ENCODE results near the gene TRABD.

The TRABD gene

DNA sequence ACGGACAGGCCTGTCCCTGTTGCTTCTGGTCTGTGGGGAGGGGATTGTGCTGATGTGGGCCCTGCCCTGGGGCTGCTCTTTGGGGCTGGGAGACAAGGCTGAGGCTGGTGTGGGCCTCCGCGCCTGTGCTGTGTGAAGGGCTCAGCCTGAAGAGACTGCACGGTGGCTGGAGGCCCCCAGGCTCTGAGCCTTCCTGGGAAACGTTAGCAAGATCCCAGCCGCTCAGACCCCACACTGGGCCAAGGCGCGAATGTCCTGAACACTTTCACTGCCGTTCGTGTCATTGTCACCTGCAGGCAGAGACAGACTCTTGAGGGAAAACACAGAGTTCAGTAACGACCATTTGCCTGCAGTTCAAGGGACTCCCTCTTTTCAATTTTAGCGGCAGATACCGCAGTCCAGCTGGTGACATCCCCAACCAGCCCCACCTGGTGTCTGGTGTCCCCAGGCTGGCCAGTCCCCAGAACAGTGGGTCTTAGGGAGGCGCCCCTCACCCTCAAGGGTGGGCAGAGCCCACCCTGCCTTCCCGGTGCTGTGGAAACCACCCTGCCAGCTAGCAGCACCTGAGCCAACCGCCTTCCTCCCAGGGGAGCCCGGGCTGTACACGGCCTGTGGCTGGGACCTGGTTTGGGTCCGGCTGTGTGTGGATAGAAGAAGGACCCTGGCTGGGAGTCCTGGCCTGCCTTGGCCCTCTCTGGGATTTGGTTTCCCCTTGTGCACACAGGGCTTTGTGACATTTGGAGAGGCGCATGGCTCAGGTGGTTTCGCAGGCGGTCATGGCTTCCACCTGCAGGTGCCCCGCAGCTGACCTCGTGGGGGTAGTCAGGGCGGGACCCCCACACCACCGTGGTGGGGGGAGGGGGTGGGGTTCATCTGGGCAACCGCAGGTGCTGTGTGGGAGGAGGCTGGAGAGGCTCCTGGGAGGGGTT lies 9.5 kb upstream of the TRABD start:
- DNase-seq: no peak

DNA sequence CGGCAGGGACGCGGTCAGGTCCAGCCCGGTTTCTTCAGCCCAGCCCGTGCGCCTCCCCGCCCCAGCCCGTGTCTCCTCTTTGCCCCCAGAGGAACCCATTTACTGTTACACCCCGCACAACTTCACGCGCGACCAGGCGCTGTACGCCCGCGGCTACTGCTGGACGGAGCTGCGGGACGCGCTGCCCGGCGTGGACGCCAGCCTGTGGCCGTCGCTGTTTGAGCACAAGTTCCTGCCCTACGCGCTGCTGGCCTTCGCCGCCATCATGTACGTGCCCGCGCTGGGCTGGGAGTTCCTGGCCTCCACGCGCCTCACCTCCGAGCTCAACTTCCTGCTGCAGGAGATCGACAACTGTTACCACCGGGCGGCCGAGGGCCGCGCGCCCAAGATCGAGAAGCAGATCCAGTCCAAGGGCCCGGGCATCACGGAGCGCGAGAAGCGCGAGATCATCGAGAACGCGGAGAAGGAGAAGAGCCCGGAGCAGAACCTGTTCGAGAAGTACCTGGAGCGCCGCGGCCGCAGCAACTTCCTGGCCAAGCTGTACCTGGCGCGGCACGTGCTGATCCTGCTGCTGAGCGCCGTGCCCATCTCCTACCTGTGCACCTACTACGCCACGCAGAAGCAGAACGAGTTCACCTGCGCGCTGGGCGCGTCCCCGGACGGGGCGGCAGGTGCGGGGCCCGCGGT lies 8.7 kb upstream of the TRABD start:
- DNase-seq: no peak

GRCh38 chr22:50177537-50178470 lies 7.9 kb upstream of the TRABD start:
- no peak for DNase-seq

GRCh38 chr22:50178471-50178864 lies 7.2 kb upstream of the TRABD start:
- no peak for DNase-seq

GRCh38 chr22:50178871-50179869 lies 6.5 kb upstream of the TRABD start:
- no peak for DNase-seq

DNA sequence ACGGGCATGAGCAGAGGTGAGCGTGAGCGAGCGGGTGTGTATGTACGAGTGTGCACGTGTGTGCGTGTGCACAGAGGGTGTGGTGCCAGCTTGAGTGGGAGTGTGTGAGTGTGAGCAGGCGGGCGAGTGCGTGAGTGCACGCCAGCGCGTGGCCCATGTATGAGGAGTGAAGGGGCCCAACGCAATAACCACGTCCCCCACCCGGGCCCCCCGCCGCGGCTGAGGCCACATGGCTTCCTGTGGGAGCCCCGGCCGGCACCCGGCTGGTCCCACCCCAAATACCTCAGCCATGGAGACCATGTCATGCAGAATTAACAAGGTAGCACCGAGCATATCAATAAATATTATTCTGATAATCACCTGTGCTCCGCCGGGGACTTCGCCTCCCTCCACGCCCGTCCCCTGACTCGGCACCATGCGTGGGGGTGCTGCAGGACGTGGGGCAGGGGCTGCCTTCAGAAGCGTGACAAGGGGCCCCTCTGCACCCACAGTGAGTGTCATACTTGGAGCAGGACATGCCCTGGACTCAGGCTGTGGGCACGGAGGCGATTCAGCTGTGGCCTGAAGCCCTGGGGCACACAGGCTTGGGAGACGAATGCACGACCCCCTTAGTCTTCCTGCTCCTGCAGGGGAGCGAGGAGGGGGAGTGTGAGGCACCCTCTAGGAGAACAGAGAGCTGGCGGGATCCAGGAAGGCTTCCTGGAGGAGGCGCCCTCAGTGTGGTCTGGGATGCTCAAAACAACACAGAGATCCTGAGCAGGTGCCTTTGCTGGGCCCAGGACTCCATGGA lies 5.6 kb upstream of the TRABD start:
- no peak for DNase-seq

DNA sequence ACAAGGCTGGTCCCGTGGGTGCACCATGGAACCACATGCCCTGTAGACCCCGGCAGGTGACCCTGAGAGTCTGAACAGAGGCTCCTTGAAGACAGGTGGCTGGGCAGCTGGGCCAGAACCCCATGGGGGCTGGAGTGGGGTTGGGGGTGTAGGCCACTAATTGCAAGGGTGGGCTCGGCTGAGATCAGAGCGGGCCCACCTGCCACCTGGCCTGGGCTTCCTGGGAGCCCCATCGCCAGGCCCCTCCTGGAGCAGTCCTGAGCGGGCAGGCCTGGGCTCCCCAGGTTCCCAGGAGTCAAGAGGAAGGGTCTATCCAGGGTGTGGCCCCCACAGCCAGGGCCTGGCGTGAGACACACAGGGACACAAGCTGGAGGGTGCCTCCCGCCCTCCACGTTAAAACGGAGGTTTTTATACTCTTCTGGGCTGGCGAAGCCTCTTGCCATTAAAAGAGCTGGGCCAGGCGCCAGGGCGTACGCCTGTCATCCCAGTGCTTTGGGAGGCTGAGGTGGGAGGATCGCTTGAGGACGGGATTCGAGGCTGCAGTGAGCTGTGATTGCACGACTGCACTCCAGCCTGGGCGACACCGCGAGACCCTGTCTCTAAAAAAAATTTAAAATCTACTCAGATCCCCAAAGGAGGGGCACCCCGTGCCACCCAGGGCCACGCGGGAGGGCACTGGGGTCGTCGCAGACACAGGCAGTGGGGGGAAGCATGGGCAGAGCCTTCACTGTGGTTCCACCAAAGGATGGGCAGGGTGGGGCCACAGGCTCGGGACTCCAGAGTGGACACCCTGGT lies 4.8 kb upstream of the TRABD start:
- no peak for DNase-seq

DNA sequence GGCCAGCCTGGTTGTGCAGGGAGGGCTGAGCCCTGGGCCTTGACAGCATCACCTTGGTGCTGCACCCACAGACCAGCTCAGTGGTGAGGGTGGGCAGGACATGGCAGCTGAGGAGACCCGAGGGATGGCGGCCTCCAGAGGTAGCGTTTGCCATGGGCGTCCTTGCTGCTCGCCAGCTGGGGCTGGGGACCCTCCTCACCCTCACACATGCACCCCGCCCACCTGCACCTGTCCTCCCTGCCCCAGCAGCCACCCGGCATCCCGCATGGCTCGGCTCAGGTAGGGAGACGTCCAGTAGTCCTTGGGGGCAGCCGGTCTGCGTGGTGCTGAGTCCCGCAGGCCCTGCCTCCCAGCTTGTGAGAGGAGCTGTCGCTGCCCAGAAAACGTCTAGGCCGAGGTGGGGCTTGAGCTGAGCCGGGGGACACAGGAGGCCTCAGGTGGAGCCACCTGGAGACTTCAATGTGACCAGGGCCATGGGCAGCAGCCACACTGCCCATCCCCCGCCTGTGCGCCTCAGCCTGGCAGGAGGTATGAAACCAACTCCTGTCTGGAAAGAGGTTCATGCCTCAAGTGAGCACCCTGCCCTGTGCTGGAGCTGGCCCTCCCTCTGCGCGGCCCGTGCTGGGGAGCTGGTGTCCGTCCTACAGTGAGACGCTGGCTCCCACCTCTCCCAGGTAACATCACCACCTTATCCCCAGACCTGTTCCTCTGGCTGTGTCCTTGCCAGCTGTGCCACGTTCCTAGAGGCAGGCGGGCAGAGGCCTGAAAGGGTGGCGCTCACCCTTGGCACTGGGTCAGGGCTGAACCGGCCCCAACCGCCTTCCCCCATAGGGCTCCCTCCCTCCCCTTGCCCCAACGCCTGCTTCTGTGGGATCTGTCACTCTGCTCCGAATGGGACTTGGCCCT lies 3.3 kb upstream of the TRABD start:
- DNase-seq: no peak

- DNase-seq: no peak
Measured at GRCh38 chr22:50183141-50183971, 2.4 kb upstream of the TRABD start.

DNA sequence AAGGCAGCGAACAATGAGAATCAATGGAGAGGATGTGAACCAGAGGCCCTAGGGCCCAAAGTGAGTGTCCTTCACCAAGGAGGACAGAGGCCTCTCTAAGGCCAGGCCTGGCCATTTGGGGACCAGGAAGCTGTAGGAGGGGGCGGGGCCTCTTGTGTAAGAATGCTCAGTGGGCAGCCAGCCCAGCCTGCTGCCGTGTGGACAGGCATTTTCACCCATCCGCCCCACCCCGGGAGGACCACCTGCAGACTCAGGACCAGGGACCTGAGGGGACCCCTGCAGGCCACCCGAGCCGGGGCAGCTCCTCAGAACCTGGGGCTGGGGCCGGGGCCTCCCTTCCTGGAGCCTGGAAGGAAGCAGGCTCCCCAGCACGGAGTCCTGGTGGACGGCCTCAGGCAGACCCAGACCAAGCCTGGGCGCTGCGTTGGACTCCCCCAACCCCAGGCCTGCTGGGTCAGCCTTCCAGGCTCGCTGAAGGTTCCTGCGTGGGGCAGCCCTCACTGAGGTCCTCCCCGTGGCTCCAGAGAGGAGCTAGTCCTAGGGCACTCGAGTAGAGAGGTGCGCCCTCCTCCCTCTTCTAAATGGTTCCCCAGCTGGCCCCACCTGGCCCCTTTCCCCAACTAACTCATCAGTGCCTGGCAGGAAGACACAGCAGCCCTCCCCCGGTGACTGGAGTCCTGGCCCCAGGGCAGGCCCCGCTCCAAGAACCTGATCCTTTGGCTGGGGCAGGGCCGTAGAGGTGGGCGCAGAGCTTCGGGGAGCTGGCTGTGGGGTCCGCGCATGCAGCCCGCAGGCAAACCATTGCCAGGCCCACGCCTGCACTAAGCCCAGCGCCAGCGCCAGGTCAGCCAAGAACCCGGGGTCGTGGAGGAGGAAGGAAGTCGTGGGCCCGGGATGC lies 1.5 kb upstream of the TRABD start:
- no peak for DNase-seq

- DNase-seq: no peak
Measured at GRCh38 chr22:50184902-50185374, 775 bp upstream of the TRABD start.

DNA sequence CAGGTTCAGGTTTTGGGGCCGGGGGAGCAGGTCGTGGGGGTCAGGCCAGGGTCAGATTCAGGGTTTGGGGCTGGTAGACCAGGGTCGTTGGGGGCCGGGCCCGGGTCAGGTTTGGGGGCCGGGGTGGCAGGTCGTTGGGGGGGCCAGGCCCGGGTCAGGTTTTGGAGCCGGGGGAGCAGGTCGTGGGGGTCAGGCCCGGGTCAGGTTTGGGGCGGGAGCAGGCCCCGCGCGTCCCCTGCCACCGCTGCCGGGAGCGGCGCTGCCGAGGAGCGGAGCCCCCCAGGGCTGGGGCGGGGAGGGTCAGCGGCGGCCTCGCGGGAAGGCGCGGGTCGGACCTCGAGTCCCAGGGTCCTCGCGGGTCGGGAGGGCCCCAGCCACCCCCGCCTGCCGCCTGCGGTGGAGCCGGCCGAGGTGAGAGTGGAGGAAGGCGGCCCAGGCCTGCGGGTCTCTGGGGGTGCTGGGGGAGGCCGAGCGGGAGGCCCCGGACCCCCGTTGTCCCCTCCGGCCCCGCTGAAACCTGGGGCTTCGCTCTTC lies 535 bp downstream of the TRABD start:
- no peak for DNase-seq

DNA sequence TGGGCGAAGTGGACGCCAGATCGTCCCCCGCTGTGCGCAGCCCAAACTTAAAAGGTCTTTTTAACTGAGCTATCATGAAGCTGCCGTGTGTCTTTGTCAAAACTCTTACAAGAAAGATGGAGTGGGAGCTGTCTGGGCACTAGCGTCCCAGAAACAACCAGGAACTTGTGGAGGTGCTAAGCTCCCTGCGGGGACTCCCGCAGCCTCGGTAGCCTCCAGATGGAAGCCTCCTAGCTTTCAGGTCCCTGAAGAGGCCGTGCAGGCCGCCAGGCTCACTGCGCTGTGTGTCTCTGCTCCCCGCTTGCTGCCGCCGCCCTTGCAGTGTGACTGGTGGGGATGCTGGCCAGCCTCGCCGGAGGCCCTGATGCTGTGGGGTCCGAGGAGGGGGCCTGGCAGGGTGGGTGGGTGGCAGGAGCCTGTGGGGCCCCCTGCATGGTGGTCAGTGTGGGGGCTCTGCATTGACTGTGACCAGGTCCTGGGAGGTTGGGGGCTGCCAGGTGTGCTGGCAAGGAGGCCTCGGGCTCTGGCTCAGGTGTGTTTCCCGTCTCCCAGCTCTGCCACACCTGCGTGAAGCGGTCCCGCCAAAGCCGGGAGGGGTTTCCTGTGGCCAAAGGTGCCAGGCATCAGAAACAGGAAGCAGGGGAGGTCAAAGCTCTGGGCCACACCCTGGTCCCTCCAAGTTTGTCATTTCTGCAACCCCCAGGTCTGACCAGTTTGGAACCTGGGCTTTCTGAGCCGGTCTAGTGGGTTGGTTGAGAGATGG lies 1.2 kb downstream of the TRABD start:
- DNase-seq: no peak

GRCh38 chr22:50188356-50188755 lies 2.6 kb downstream of the TRABD start:
- no peak for DNase-seq

DNA sequence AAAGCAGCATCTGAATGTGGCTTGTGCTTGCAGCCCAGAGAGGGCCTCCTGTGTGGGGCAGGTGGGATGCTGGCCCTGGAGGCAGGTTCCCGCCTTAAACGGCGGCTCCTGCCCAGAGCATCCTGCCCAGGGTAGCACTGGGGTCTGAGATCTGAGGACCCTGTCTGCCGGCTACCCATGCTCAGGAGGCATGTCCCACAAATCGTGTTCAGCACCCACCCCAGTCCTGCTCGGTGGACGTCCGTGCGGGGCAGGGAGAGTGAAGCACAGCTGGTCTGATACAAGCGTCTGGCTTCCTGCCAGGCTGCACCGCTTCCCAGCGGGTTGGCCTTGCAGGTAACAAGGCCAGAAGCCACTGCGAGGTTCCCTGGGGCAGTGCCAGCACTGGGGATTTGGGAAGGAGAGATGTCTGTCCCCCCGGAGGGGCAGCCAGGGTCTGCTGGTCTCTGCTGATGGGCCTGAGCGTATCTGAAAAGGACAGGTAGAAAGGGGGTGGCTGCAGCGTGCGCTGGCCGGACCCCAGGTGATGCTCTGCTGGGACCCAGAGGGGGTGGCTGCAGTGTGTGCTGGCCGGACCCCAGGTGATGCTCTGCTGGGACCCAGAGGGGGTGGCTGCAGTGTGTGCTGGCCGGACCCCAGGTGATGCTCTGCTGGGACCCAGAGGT lies 3.6 kb downstream of the TRABD start:
- DNase-seq: no peak
